ENCODE results near the gene KIRREL3. TPM values are rescaled to one million over a fixed set of nuclear protein-coding genes. Genes with fewer than 3 reads are reported as not detected.

KIRREL3 gene
- polyA plus RNA-seq, 1 experiment: 2.3 TPM

DNA sequence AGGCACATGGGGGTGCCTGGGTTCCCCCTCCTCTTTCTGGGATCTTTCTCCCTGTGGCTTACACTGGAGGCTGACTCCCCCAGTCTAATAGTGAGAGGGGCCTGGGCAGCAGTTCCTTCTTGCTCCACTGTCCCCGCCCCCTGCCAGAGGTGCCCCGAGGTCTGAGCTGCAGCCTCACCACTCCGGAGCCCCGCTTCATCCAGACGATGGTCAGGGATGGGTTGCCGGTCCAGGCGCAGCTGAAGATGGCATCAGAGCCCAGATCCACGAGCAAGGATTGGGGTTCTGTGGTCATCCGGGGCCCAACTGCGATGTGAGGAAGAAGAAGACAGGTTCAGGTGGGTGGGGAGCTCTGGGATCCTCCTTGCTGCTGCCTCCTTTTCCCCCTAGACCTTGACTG is 554.0 kb downstream of the KIRREL3 start:
- no peak overlapping the region for H3K27ac ChIP-seq (ENCODE audit: low read depth, low read length)
- H3K4me3 ChIP-seq (ENCODE audit: low read depth, low read length): no peak overlapping the region
- CTCF ChIA-PET: interaction anchor here (7.3 kb wide), 1 partner anchor 34 kb away, joined by 80 read pairs; no protein-coding TSS in a partner anchor
- peaks cover 20% of the 10 kb centered on the region for H3K9me3 ChIP-seq (ENCODE audit: control insufficient read depth, insufficient read depth, low read length)
- TF ChIP-seq, protein P1, sequence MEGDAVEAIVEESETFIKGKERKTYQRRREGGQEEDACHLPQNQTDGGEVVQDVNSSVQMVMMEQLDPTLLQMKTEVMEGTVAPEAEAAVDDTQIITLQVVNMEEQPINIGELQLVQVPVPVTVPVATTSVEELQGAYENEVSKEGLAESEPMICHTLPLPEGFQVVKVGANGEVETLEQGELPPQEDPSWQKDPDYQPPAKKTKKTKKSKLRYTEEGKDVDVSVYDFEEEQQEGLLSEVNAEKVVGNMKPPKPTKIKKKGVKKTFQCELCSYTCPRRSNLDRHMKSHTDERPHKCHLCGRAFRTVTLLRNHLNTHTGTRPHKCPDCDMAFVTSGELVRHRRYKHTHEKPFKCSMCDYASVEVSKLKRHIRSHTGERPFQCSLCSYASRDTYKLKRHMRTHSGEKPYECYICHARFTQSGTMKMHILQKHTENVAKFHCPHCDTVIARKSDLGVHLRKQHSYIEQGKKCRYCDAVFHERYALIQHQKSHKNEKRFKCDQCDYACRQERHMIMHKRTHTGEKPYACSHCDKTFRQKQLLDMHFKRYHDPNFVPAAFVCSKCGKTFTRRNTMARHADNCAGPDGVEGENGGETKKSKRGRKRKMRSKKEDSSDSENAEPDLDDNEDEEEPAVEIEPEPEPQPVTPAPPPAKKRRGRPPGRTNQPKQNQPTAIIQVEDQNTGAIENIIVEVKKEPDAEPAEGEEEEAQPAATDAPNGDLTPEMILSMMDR (IDR thresholded peaks at IDR 0.05; ENCODE audit: low read depth, low read length): no peak
- POLR2A ChIA-PET: no interaction called here
- no peak for DNase-seq (ENCODE audit: low read depth, low spot score)
- H3K27me3 ChIP-seq (ENCODE audit: control insufficient read depth, insufficient read depth, low read length): peaks cover under 1% of the 10 kb centered on the region

DNA sequence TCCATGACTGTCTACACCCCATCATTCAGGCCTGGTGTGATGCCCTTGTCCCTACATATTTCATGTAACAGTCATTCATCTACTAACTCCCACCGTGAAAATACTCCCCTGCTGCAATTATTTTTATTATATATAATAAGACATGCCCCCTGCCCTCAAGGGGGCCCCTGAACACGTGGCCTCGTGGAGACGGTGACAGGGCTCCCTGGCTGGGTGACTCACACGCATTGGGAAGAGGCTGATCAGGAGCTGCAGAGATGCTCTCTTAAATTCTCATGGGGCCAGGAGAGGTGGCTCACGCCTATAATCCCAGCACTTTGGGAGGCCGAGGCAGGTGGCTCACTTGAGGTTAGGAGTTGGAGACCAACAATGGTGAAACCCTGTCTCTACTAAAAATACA is 556.5 kb downstream of the KIRREL3 start:
- Histone ChIP-seq H3K27ac (ENCODE audit: low read depth, low read length) (no peak overlapping the region), H3K27me3 (ENCODE audit: control insufficient read depth, insufficient read depth, low read length) (no peaks in the 10 kb centered on the region), H3K9me3 (ENCODE audit: control insufficient read depth, insufficient read depth, low read length) (no peaks in the 10 kb centered on the region; the same call in 1 of the 2 replicates), H3K4me3 (ENCODE audit: low read depth, low read length) (no peak overlapping the region)
- DNase-seq (ENCODE audit: low read depth, low spot score): no peak
- ChIA-PET POLR2A (no interaction called here), CTCF (interaction anchor here (0.6 to 7.3 kb wide), 3 partner anchors 37 to 163 kb away, joined by 3 to 80 read pairs (median 9); no protein-coding TSS in a partner anchor)
- TF ChIP-seq, protein P1 (IDR thresholded peaks at IDR 0.05; ENCODE audit: low read depth, low read length): no peak

DNA sequence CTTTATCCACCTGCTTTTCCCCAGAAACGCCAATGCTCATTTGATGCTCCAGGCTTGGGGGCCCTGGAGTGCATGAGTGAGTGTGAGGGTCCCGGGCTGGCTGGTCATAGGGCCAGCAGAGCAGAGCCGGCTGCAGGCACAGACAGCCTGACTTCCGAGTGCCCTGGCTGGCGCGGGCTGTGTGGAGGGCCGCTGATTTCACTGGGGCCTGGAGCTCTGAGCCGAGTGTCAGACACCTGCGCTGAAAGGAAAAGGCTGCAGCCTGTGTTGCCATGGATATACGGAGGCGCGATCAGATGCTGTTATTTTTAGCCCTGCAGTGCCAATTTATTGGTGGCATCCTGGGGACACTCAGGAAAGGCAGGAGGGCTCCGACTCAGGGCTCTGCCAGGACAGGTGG is 557.5 kb downstream of the KIRREL3 start:
- TF ChIP-seq, protein P1 (IDR thresholded peaks at IDR 0.05; ENCODE audit: low read depth, low read length): no peak
- ChIA-PET POLR2A (no interaction called here), CTCF (interaction anchor here (0.8 to 7.3 kb wide), 4 partner anchors 9 to 1715 kb away, joined by 3 to 80 read pairs (median 28); no protein-coding TSS in a partner anchor)
- no peak for DNase-seq (ENCODE audit: low read depth, low spot score)
- Histone ChIP-seq H3K9me3 (ENCODE audit: control insufficient read depth, insufficient read depth, low read length) (no peaks in the 10 kb centered on the region), H3K4me3 (ENCODE audit: low read depth, low read length) (no peak overlapping the region), H3K27me3 (ENCODE audit: control insufficient read depth, insufficient read depth, low read length) (no peaks in the 10 kb centered on the region), H3K27ac (ENCODE audit: low read depth, low read length) (no peak overlapping the region)

DNA sequence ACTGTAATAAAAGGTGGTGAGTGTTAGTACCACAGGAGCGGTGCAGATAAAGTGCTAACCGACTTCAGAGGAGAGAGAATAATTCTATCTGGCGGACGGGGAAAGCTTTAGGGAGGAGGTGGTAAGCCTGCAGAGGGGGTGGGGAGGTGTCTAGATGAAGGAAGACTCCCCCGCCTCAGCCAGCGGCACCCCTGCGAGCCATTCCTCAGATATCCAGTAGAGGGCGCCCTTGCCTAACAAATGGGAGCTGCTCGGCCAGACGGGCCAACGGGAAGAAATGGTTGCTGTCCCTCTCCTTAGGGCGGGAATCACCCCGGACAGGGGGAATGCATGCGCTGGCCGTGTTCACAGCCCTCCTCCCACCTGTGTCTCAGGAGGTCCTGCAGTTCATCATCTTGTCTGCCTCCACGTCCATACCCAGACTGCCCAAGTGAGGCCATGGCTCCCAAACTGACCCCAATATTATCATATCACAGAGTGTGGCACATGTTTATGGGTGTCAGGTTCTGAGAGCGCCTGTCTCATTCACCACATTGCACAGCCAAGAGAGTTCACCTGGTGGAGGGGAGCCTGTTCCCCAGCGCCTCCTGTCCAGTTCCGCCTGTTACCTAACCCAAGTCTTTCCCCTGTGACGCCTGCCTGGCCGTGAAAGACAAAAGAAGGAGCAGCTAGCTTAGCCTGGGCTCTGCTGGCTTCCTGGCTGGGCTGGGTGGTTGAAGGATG is 559.6 kb downstream of the KIRREL3 start:
- CTCF ChIA-PET: interaction anchor here (0.6 to 7.3 kb wide), 30 partner anchors 8 to 1053 kb away, joined by 3 to 80 read pairs (median 4); no protein-coding TSS in a partner anchor
- Histone ChIP-seq H3K9me3 (ENCODE audit: control insufficient read depth, insufficient read depth, low read length) (no peaks in the 10 kb centered on the region; the same call in 1 of the 2 replicates), H3K27ac (ENCODE audit: low read depth, low read length) (no peak overlapping the region), H3K4me3 (ENCODE audit: low read depth, low read length) (no peak overlapping the region), H3K27me3 (ENCODE audit: control insufficient read depth, insufficient read depth, low read length) (no peaks in the 10 kb centered on the region)
- POLR2A ChIA-PET: no interaction called here
- TF ChIP-seq, protein P1 (IDR thresholded peaks at IDR 0.05; ENCODE audit: low read depth, low read length): peak; percentile 92
- no peak for DNase-seq (ENCODE audit: low read depth, low spot score)

DNA sequence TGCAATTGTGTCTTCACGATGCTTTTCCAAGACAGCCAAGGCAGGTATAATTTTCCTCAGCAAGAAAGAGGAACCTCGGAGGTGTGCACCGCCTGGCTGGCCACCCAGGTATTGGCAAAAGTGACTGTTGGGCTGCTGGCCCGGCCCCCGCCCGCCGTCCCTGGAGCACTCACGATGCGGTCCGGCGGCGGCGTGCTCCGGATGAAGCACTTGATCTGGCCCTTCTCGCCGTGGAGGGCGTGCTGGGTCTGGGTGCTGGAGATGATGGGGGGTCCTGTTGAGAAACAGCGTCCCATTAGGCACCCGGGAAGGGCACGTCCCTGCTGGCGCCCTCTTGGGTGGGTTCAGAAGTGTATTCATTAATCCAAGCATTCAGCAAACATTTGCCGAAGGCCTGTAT is 560.3 kb downstream of the KIRREL3 start:
- CTCF ChIA-PET: interaction anchor here (0.6 to 7.3 kb wide), 22 partner anchors 9 to 1054 kb away, joined by 3 to 80 read pairs (median 4); no protein-coding TSS in a partner anchor
- DNase-seq (ENCODE audit: low read depth, low spot score): no peak

More for the DNA sequence above, 560.3 kb downstream of the KIRREL3 start:
- TF ChIP-seq, protein P1 (IDR thresholded peaks at IDR 0.05; ENCODE audit: low read depth, low read length): no peak
- Histone ChIP-seq H3K9me3 (ENCODE audit: control insufficient read depth, insufficient read depth, low read length) (no peaks in the 10 kb centered on the region; the same call in 1 of the 2 replicates), H3K4me3 (ENCODE audit: low read depth, low read length) (no peak overlapping the region), H3K27me3 (ENCODE audit: control insufficient read depth, insufficient read depth, low read length) (no peaks in the 10 kb centered on the region), H3K27ac (ENCODE audit: low read depth, low read length) (no peak overlapping the region)
- POLR2A ChIA-PET: no interaction called here
